Measurements from ENCODE around the gene C5orf52.

- TF ChIP-seq, protein P1, sequence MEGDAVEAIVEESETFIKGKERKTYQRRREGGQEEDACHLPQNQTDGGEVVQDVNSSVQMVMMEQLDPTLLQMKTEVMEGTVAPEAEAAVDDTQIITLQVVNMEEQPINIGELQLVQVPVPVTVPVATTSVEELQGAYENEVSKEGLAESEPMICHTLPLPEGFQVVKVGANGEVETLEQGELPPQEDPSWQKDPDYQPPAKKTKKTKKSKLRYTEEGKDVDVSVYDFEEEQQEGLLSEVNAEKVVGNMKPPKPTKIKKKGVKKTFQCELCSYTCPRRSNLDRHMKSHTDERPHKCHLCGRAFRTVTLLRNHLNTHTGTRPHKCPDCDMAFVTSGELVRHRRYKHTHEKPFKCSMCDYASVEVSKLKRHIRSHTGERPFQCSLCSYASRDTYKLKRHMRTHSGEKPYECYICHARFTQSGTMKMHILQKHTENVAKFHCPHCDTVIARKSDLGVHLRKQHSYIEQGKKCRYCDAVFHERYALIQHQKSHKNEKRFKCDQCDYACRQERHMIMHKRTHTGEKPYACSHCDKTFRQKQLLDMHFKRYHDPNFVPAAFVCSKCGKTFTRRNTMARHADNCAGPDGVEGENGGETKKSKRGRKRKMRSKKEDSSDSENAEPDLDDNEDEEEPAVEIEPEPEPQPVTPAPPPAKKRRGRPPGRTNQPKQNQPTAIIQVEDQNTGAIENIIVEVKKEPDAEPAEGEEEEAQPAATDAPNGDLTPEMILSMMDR (IDR thresholded peaks at IDR 0.05; ENCODE audit: low read depth, low read length), result no peak
- no peak for TF ChIP-seq EZH2phosphoT487 (IDR thresholded peaks at IDR 0.05; ENCODE audit: low read depth)
These were observed 8.9 kb downstream of the C5orf52 start for GRCh38 chr5:157680239-157680638.
